SK-N-SH (cell line): ENCODE results near the gene UTY.

Experiments
- MXI1 ChIP-seq: IDR thresholded peaks from 2 replicates; pipeline ENCODE4 v1.6.1; 2012; ENCODE audit warnings: mild to moderate bottlenecking, low read depth, low read length, improper control_type of control experiment
- TF ChIP-seq, protein P1 (sequence below): IDR thresholded peaks from 2 replicates; pipeline ENCODE4 v1.4.0; 2012; ENCODE audit warnings: low read depth, borderline replicate concordance
- TF ChIP-seq, protein P2 (sequence below): fragments of 200-600 bp; sonication (generic); IDR thresholded peaks from 2 replicates; pipeline ENCODE4 v1.6.1; 2017; ENCODE audit warnings: antibody characterized with exemption, mild to moderate bottlenecking, moderate library complexity

- TF ChIP-seq, protein P1, sequence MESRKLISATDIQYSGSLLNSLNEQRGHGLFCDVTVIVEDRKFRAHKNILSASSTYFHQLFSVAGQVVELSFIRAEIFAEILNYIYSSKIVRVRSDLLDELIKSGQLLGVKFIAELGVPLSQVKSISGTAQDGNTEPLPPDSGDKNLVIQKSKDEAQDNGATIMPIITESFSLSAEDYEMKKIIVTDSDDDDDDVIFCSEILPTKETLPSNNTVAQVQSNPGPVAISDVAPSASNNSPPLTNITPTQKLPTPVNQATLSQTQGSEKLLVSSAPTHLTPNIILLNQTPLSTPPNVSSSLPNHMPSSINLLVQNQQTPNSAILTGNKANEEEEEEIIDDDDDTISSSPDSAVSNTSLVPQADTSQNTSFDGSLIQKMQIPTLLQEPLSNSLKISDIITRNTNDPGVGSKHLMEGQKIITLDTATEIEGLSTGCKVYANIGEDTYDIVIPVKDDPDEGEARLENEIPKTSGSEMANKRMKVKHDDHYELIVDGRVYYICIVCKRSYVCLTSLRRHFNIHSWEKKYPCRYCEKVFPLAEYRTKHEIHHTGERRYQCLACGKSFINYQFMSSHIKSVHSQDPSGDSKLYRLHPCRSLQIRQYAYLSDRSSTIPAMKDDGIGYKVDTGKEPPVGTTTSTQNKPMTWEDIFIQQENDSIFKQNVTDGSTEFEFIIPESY: no peak
- TF ChIP-seq MXI1: no peak
- TF ChIP-seq, protein P2, sequence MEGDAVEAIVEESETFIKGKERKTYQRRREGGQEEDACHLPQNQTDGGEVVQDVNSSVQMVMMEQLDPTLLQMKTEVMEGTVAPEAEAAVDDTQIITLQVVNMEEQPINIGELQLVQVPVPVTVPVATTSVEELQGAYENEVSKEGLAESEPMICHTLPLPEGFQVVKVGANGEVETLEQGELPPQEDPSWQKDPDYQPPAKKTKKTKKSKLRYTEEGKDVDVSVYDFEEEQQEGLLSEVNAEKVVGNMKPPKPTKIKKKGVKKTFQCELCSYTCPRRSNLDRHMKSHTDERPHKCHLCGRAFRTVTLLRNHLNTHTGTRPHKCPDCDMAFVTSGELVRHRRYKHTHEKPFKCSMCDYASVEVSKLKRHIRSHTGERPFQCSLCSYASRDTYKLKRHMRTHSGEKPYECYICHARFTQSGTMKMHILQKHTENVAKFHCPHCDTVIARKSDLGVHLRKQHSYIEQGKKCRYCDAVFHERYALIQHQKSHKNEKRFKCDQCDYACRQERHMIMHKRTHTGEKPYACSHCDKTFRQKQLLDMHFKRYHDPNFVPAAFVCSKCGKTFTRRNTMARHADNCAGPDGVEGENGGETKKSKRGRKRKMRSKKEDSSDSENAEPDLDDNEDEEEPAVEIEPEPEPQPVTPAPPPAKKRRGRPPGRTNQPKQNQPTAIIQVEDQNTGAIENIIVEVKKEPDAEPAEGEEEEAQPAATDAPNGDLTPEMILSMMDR: no peak
Measured at GRCh38 chrY:13488738-13489137, 8.9 kb upstream of the UTY start.
